Measurements from ENCODE around the gene FRMPD3.

DNA sequence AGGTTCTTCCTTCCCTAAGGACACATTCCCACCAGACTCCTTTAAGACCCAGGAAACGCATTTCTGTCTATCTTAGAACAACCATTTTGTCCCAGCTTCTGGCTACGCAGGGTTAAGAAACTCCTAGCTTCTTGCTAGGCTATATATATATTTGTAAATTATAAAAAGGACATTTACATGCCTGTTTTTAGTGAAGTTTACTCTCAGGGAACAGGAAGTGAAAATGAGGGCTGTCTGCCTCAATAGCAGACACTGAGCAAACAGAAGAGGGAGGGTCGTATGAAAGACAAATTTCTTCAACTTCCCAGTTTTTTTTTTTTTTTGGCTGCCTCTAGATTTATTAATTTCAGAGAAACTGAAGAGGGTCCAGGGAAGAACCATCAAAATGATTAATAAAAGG, 9.3 kb upstream of the FRMPD3 start:
- TF ChIP-seq, protein P1, sequence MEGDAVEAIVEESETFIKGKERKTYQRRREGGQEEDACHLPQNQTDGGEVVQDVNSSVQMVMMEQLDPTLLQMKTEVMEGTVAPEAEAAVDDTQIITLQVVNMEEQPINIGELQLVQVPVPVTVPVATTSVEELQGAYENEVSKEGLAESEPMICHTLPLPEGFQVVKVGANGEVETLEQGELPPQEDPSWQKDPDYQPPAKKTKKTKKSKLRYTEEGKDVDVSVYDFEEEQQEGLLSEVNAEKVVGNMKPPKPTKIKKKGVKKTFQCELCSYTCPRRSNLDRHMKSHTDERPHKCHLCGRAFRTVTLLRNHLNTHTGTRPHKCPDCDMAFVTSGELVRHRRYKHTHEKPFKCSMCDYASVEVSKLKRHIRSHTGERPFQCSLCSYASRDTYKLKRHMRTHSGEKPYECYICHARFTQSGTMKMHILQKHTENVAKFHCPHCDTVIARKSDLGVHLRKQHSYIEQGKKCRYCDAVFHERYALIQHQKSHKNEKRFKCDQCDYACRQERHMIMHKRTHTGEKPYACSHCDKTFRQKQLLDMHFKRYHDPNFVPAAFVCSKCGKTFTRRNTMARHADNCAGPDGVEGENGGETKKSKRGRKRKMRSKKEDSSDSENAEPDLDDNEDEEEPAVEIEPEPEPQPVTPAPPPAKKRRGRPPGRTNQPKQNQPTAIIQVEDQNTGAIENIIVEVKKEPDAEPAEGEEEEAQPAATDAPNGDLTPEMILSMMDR (IDR thresholded peaks at IDR 0.05), result no peak
- TF ChIP-seq POLR2A (IDR thresholded peaks at IDR 0.05), result no peak

Measured in heart left ventricle (tissue), 13 donors.